ENCODE measurements around the gene DSG3. TPM values are rescaled to one million over a fixed set of nuclear protein-coding genes. Genes with fewer than 3 reads are reported as not detected.

Gene DSG3
- total and polyA plus RNA-seq, 11 donors, result 0.01 to 0.07 TPM; not detected in 9

- 61 to 76% (median 64%) methylated on average over 2 of the region's 2 CpGs for WGBS, 4 donors
- no peak for DNase-seq
- no peak overlapping the region for H3K4me3 ChIP-seq
- no peak overlapping the region for H3K27ac ChIP-seq
- no peaks in the 10 kb centered on the region for H3K27me3 ChIP-seq
- no peaks in the 10 kb centered on the region for H3K36me3 ChIP-seq
- intact Hi-C loops (cut with DNase I), result no loop called here
- H3K9me3 ChIP-seq, result no peaks in the 10 kb centered on the region
- no peaks in the 10 kb centered on the region for H3K4me1 ChIP-seq
- no peak for ATAC-seq
- no peak for TF ChIP-seq POLR2A (IDR thresholded peaks at IDR 0.05)
- TF ChIP-seq CTCF (IDR thresholded peaks at IDR 0.05), result no peak
Observed at GRCh38 chr18:31444142-31444541, 3.4 kb upstream of the DSG3 start.

- H3K9me3 ChIP-seq, result no peaks in the 10 kb centered on the region
- no peaks in the 10 kb centered on the region for H3K27me3 ChIP-seq
- DNase-seq (no peak), ATAC-seq (no peak)
- no peaks in the 10 kb centered on the region for H3K4me1 ChIP-seq
- TF ChIP-seq CTCF (IDR thresholded peaks at IDR 0.05) (no peak), POLR2A (IDR thresholded peaks at IDR 0.05) (no peak)
- H3K36me3 ChIP-seq, result no peaks in the 10 kb centered on the region
- no peak overlapping the region for H3K27ac ChIP-seq
- no peak overlapping the region for H3K4me3 ChIP-seq
- intact Hi-C loops (cut with DNase I), result no loop called here
Observed at GRCh38 chr18:31445908-31446307, 1.6 kb upstream of the DSG3 start.

- 77 to 86% (median 84%) methylated on average over 3 of the region's 3 CpGs for WGBS, 4 donors
- DNase-seq (no peak), ATAC-seq (no peak)
- no peaks in the 10 kb centered on the region for H3K4me1 ChIP-seq
- no peaks in the 10 kb centered on the region for H3K36me3 ChIP-seq
- no peaks in the 10 kb centered on the region for H3K9me3 ChIP-seq
- no peak for TF ChIP-seq POLR2A (IDR thresholded peaks at IDR 0.05)
- no peak for TF ChIP-seq CTCF (IDR thresholded peaks at IDR 0.05)
- no peak overlapping the region for H3K27ac ChIP-seq
- H3K4me3 ChIP-seq, result no peak overlapping the region
- intact Hi-C loops (cut with DNase I), result no loop called here
- H3K27me3 ChIP-seq, result no peaks in the 10 kb centered on the region
Observed at GRCh38 chr18:31446854-31447253, 687 bp upstream of the DSG3 start.

GRCh38 chr18:31450409-31450808 lies 2.9 kb downstream of the DSG3 start:
- Histone ChIP-seq H3K27me3 (no peaks in the 10 kb centered on the region), H3K4me3 (no peak overlapping the region), H3K9me3 (no peaks in the 10 kb centered on the region), H3K27ac (no peak overlapping the region), H3K4me1 (no peaks in the 10 kb centered on the region), H3K36me3 (no peaks in the 10 kb centered on the region)
- DNase-seq, result no peak
- intact Hi-C loops (cut with DNase I), result no loop called here
- ATAC-seq, result no peak
- TF ChIP-seq CTCF (IDR thresholded peaks at IDR 0.05), result no peak
- TF ChIP-seq POLR2A (IDR thresholded peaks at IDR 0.05), result no peak
